Mesothelial cell of epicardium (in vitro differentiated cells): ENCODE results near the gene LZIC. TPM values are rescaled to one million over a fixed set of nuclear protein-coding genes. Genes with fewer than 3 reads are reported as not detected.
"Not testable (repeated sequence)": the region's sequence is repeated elsewhere in the genome, so short reads cannot be mapped to it uniquely, and the experiment has no call there.

Experiments used
- DNase-seq, 2 experiments: peaks; one replicate each; pipeline ENCODE4 v3.0.0; 2021; ENCODE audit warnings: low spot score in 2 of 2; ENCODE audit not compliant: unreplicated experiment in 2 of 2
- H3K27ac Mint-ChIP-seq: 2 replicates; pipeline ENCODE4 v1.8.0; 2021; ENCODE audit warnings: mixed read lengths
- H3K27me3 Mint-ChIP-seq: 2 replicates; pipeline ENCODE4 v1.8.0; 2021; ENCODE audit warnings: low read depth, mixed read lengths
- H3K36me3 Mint-ChIP-seq: 2 replicates; pipeline ENCODE4 v1.8.0; 2021; ENCODE audit warnings: mixed read lengths
- H3K4me1 Mint-ChIP-seq: 2 replicates; pipeline ENCODE4 v1.8.0; 2021; ENCODE audit warnings: mixed read lengths
- H3K4me3 Mint-ChIP-seq: 2 replicates; pipeline ENCODE4 v1.8.0; 2021; ENCODE audit warnings: mild to moderate bottlenecking, moderate library complexity, mixed read lengths
- H3K9me3 Mint-ChIP-seq: 2 replicates; pipeline ENCODE4 v1.8.0; 2021; ENCODE audit warnings: mixed read lengths
- total RNA-seq: library from RNA; stranded (reverse); gene quantifications from 3 replicates; pipeline ENCODE4 v1.2.1, GENCODE V29; 2021
- TF ChIP-seq, protein P1 (sequence below): fragments of 200-600 bp; sonication (generic); IDR thresholded peaks from one replicate; pipeline ENCODE4 v1.5.0; 2021; ENCODE audit warnings: antibody characterized with exemption; ENCODE audit not compliant: unreplicated experiment

The LZIC gene
- total RNA-seq, 1 donor from 2014 or later = 35.1 TPM

- TF ChIP-seq, protein P1, sequence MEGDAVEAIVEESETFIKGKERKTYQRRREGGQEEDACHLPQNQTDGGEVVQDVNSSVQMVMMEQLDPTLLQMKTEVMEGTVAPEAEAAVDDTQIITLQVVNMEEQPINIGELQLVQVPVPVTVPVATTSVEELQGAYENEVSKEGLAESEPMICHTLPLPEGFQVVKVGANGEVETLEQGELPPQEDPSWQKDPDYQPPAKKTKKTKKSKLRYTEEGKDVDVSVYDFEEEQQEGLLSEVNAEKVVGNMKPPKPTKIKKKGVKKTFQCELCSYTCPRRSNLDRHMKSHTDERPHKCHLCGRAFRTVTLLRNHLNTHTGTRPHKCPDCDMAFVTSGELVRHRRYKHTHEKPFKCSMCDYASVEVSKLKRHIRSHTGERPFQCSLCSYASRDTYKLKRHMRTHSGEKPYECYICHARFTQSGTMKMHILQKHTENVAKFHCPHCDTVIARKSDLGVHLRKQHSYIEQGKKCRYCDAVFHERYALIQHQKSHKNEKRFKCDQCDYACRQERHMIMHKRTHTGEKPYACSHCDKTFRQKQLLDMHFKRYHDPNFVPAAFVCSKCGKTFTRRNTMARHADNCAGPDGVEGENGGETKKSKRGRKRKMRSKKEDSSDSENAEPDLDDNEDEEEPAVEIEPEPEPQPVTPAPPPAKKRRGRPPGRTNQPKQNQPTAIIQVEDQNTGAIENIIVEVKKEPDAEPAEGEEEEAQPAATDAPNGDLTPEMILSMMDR = no peak
- Mint-ChIP-seq H3K27me3 (no peaks in the 10 kb centered on the region), H3K4me1 (no peaks in the 10 kb centered on the region), H3K9me3 (no peaks in the 10 kb centered on the region), H3K27ac (no peak overlapping the region), H3K36me3 (no peaks in the 10 kb centered on the region), H3K4me3 (no peak overlapping the region)
- no peak for DNase-seq
Measured at GRCh38 chr1:9917901-9918300, 25.3 kb downstream of the LZIC start.

DNA sequence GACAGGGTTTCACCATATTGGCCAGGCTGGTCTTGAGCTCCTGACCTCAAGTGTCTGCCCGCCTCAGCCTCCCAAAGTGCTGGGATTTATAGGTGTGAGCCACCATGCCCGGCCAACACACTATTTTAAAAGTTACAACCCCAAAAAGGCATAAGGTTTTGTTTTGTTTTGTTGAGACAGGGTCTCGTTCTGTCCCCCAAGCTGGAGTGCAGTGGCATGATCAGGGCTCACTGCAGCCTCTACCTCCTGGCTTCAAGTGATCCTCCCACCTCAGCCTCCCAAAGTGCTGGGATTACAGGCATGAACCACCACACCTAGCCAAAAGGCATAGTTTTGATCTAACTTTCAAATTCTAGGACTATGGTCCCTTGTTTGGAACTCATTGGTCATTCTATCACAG is 25.7 kb downstream of the LZIC start:
- not testable (repeated sequence) for H3K4me1 Mint-ChIP-seq, H3K9me3 Mint-ChIP-seq, H3K36me3 Mint-ChIP-seq, H3K4me3 Mint-ChIP-seq, H3K27me3 Mint-ChIP-seq, H3K27ac Mint-ChIP-seq, DNase-seq

DNA sequence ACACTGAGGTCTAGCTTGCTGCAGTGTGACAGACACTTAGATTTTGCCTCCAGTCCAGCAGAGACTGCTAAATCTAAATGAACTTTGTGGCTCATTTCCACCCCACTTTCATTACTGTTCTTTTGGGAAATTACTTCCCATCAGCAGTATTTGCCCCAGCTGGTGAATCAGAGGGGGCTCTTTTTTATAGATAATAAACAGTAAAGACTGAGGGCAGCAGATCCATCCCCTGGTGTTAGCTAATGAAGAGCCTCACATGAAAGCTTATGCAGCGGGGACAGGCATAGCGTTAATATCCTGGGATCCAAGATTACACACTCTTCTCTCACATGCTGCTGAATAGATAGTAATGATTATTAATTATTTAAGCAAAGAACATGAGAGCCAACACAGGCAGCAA is 26.7 kb downstream of the LZIC start:
- Mint-ChIP-seq H3K9me3 (no peaks in the 10 kb centered on the region), H3K27ac (no peak overlapping the region)

DNA sequence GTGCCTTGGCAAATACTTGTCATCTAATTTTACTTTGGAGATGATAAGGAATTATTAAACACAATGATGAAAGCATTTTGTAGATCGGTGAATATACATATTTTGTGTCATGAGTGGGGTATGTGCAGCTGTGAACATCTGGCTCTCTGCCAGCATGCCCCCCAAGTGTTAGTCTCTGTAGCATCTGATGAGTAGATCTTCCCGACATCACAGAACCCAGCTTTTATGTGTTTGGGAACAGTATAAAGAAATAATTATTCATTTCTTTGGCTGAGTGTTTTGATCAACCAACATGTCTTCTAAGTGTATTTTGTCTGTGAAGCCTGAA is 28.6 kb downstream of the LZIC start:
- Mint-ChIP-seq H3K36me3 (no peaks in the 10 kb centered on the region), H3K27ac (no peak overlapping the region), H3K27me3 (no peaks in the 10 kb centered on the region)

More for the DNA sequence above, 26.7 kb downstream of the LZIC start:
- no peaks in the 10 kb centered on the region for H3K27me3 Mint-ChIP-seq
- DNase-seq = no peak
- H3K4me3 Mint-ChIP-seq = no peak overlapping the region
- peaks cover 4% of the 10 kb centered on the region for H3K4me1 Mint-ChIP-seq
- no peaks in the 10 kb centered on the region for H3K36me3 Mint-ChIP-seq
- TF ChIP-seq, protein P1 = no peak

GRCh38 chr1:9912264-9912936 is 30.8 kb downstream of the LZIC start:
- Mint-ChIP-seq H3K4me3 (peak overlapping the region; percentile 49), H3K27me3 (no peaks in the 10 kb centered on the region), H3K4me1 (peaks cover 29% of the 10 kb centered on the region), H3K9me3 (no peaks in the 10 kb centered on the region), H3K27ac (peak overlapping the region; percentile 82), H3K36me3 (no peaks in the 10 kb centered on the region)
- TF ChIP-seq, protein P1 = no peak
- no peak for DNase-seq

More for the DNA sequence above, 28.6 kb downstream of the LZIC start:
- TF ChIP-seq, protein P1 = no peak
- no peak for DNase-seq
- no peaks in the 10 kb centered on the region for H3K9me3 Mint-ChIP-seq
- peaks cover 13% of the 10 kb centered on the region for H3K4me1 Mint-ChIP-seq
- no peak overlapping the region for H3K4me3 Mint-ChIP-seq

GRCh38 chr1:9910423-9911178 is 32.6 kb downstream of the LZIC start:
- peak; percentile 100 for DNase-seq
- Mint-ChIP-seq H3K4me3 (peak overlapping the region; percentile 94), H3K4me1 (peaks cover 29% of the 10 kb centered on the region), H3K36me3 (no peaks in the 10 kb centered on the region), H3K27me3 (no peaks in the 10 kb centered on the region), H3K27ac (peak overlapping the region; percentile 99), H3K9me3 (no peaks in the 10 kb centered on the region)
- TF ChIP-seq, protein P1 = no peak
